HEK293 (cell line): ENCODE data around the gene UHRF1.

Experiments
- CTCF ChIP-seq: fragments of 450-650 bp; formaldehyde crosslinking; IDR thresholded peaks from 2 replicates; pipeline ENCODE4 v1.5.1; 2016; ENCODE audit warnings: missing biosample characterization, missing genetic modification characterization
- KLF10 ChIP-seq: fragments of 450-650 bp; IDR thresholded peaks from 2 replicates; pipeline ENCODE4 v1.5.1; 2018; ENCODE audit warnings: missing biosample characterization, mild to moderate bottlenecking, missing genetic modification characterization
- KLF9 ChIP-seq: fragments of 450-650 bp; formaldehyde crosslinking; IDR thresholded peaks from 2 replicates; pipeline ENCODE4 v1.5.1; 2016; ENCODE audit warnings: missing biosample characterization, missing genetic modification characterization, low read depth
- MZF1 ChIP-seq: fragments of 450-650 bp; formaldehyde crosslinking; IDR thresholded peaks from 2 replicates; pipeline ENCODE4 v1.5.1; 2017; ENCODE audit warnings: missing biosample characterization, missing genetic modification characterization, borderline replicate concordance
- OVOL3 ChIP-seq: fragments of 450-650 bp; formaldehyde crosslinking; IDR thresholded peaks from 2 replicates; pipeline ENCODE4 v1.5.1; 2016; ENCODE audit warnings: missing biosample characterization, missing genetic modification characterization
- YY1 ChIP-seq: fragments of 450-650 bp; formaldehyde crosslinking; IDR thresholded peaks from 2 replicates; pipeline ENCODE4 v1.5.1; 2018; ENCODE audit warnings: missing biosample characterization, missing genetic modification characterization
- ZBTB1 ChIP-seq: fragments of 450-650 bp; formaldehyde crosslinking; IDR thresholded peaks from 2 replicates; pipeline ENCODE4 v1.5.1; 2016; ENCODE audit warnings: missing biosample characterization, missing genetic modification characterization
- ZNF423 ChIP-seq: fragments of 450-650 bp; formaldehyde crosslinking; IDR thresholded peaks from 2 replicates; pipeline ENCODE4 v1.5.1; 2016; ENCODE audit warnings: missing biosample characterization, missing genetic modification characterization
- ZNF561 ChIP-seq: fragments of 450-650 bp; IDR thresholded peaks from 2 replicates; pipeline ENCODE4 v1.5.1; 2018; ENCODE audit warnings: missing biosample characterization, missing genetic modification characterization, borderline replicate concordance
- ZNF747 ChIP-seq: fragments of 450-650 bp; formaldehyde crosslinking; IDR thresholded peaks from 2 replicates; pipeline ENCODE4 v1.5.1; 2016; ENCODE audit warnings: missing biosample characterization, missing genetic modification characterization

- no peak for TF ChIP-seq ZNF747 (tag by site-specific recombination)
- no peak for TF ChIP-seq YY1 (tag by site-specific recombination)
- no peak for TF ChIP-seq CTCF
- no peak for TF ChIP-seq ZBTB1 (tag by site-specific recombination)
- peak; percentile 40; the same call in 1 of the 2 replicates for TF ChIP-seq ZNF561 (tag by site-specific recombination)
- no peak; the same call in 1 of the 2 replicates for TF ChIP-seq KLF9 (tag by site-specific recombination)
- no peak for TF ChIP-seq ZNF423
- TF ChIP-seq MZF1 (tag by site-specific recombination) = 0 out of 2 replicates have a peak, but pooled peaks have one; percentile 21
- no peak for TF ChIP-seq OVOL3 (tag by site-specific recombination)
- TF ChIP-seq KLF10 (tag by site-specific recombination) = peak; percentile 96
These were observed 59.4 kb downstream of the UHRF1 start, which contains the start of gene KDM4B for GRCh38 chr19:4968462-4969291.
